ENCODE data around the gene XYLT1. TPM values are rescaled to one million over a fixed set of nuclear protein-coding genes. Genes with fewer than 3 reads are reported as not detected.

Gene XYLT1
- polyA plus RNA-seq, 1 donor (not counting 4 experiments of a cell fraction or from before 2014, with no cell fraction given) = 4.4 TPM

DNA sequence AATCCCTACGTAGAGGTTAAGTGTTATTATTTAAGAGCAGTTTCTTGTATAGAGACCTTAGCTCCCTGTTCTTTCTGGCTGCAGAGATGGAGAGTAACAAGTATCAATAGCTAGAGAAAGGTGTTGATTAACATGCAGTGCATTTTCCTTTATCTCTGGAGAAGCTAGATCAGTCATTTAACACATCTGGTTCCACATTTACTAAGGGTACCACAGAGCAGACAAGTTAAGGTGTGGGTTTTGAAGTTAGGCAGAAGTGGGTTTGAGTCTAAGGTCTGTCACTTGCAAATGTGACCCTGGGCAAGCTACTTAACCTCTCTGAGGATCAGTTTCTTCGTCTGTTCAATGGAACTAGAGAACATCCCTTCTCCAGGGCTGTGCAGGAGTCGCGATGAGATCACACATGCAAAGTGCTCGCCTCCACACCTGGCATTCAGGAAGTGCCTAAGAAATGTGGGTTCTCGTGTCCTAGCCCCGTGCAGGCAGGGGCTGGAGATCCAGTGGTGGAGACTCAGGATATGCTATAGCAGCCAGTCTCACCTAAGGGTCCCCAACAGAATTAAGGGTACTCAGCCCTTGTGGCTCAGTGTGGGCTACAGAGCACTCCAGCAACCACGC, 224.4 kb downstream of the XYLT1 start:
- no peak overlapping the region for H3K4me2 ChIP-seq (ENCODE audit: control insufficient read depth, extremely low read depth, insufficient read depth, low read depth, low read length)
- no peak overlapping the region for H3K27ac ChIP-seq (ENCODE audit: control insufficient read depth, insufficient read depth, low read length)
- H3K4me1 ChIP-seq (ENCODE audit: control insufficient read depth, extremely low read depth, insufficient read depth, low read length) = no peaks in the 10 kb centered on the region
- FAIRE-seq = no peak
- no peaks in the 10 kb centered on the region for H3K36me3 ChIP-seq (ENCODE audit: control insufficient read depth in 2 of 2, extremely low read depth in 1 of 2, insufficient read depth in 2 of 2, low read length in 2 of 2)
- H3K27me3 ChIP-seq (ENCODE audit: control insufficient read depth, extremely low read depth, insufficient read depth, low read length) = no peaks in the 10 kb centered on the region
- no peak overlapping the region for H2AFZ ChIP-seq (ENCODE audit: control insufficient read depth, low read length)
- no peak for DNase-seq (ENCODE audit: low read depth, low spot score)
- no peak overlapping the region for H3K9ac ChIP-seq (ENCODE audit: control insufficient read depth, extremely low read depth, insufficient read depth, low read length)
- H3K9me3 ChIP-seq (ENCODE audit: control insufficient read depth, low read depth, low read length) = no peaks in the 10 kb centered on the region
- H3K9me1 ChIP-seq (ENCODE audit: control insufficient read depth, extremely low read depth, insufficient read depth, low read length) = no peaks in the 10 kb centered on the region
- no peak for TF ChIP-seq CTCF (optimal IDR thresholded peaks at IDR 0.05 in 1 of 3, IDR thresholded peaks at IDR 0.05 in 1 of 3, conservative IDR thresholded peaks at IDR 0.05 in 1 of 3; ENCODE audit: extremely low read depth in 1 of 3, insufficient read depth in 2 of 3, low read length in 3 of 3)
- TF ChIP-seq EZH2 (IDR thresholded peaks at IDR 0.05; ENCODE audit: low read length) = no peak
- no peaks in the 10 kb centered on the region for H3K79me2 ChIP-seq (ENCODE audit: control insufficient read depth, insufficient read depth, low read length)
- no peak overlapping the region for H3K4me3 ChIP-seq (ENCODE audit: control insufficient read depth in 2 of 3, extremely low read depth in 1 of 3, insufficient read depth in 2 of 3, low read depth in 1 of 3, low read length in 3 of 3)
- dilution Hi-C loops (cut with MboI; ENCODE audit: extremely low pct_ligation_motif_present, low sequenced_read_pairs) = no loop called here
- H4K20me1 ChIP-seq (ENCODE audit: control insufficient read depth, extremely low read depth, insufficient read depth, low read length) = no peaks in the 10 kb centered on the region

DNA sequence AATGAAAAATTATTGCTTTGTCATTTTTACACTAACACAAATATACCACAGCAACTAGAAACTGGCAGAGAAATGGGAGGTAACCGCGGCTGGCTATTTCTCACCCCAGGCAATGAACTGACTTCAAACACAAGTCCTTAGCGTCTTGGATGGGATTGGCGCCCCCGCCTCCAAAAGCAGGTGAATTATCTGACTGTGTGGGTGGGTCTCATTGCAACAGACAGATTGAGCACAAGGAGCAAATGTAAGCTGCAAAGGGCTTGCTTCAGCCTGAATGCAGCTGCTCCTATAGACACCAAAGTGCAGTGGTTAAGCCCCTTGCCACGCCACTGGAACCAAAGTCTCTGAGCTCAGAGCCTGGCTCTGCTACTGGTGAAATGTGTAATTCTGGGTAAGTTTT, 225.0 kb downstream of the XYLT1 start:
- dilution Hi-C loops (cut with MboI; ENCODE audit: extremely low pct_ligation_motif_present, low sequenced_read_pairs) = no loop called here
- Histone ChIP-seq H3K4me2 (ENCODE audit: control insufficient read depth, extremely low read depth, insufficient read depth, low read depth, low read length) (no peak overlapping the region), H3K9me3 (ENCODE audit: control insufficient read depth, low read depth, low read length) (no peaks in the 10 kb centered on the region), H3K27ac (ENCODE audit: control insufficient read depth, insufficient read depth, low read length) (no peak overlapping the region), H3K27me3 (ENCODE audit: control insufficient read depth, extremely low read depth, insufficient read depth, low read length) (no peaks in the 10 kb centered on the region), H3K4me1 (ENCODE audit: control insufficient read depth, extremely low read depth, insufficient read depth, low read length) (no peaks in the 10 kb centered on the region), H3K36me3 (ENCODE audit: control insufficient read depth in 2 of 2, extremely low read depth in 1 of 2, insufficient read depth in 2 of 2, low read length in 2 of 2) (no peaks in the 10 kb centered on the region), H3K9me1 (ENCODE audit: control insufficient read depth, extremely low read depth, insufficient read depth, low read length) (no peaks in the 10 kb centered on the region), H3K9ac (ENCODE audit: control insufficient read depth, extremely low read depth, insufficient read depth, low read length) (no peak overlapping the region), H3K4me3 (ENCODE audit: control insufficient read depth in 2 of 3, extremely low read depth in 1 of 3, insufficient read depth in 2 of 3, low read depth in 1 of 3, low read length in 3 of 3) (no peak overlapping the region), H4K20me1 (ENCODE audit: control insufficient read depth, extremely low read depth, insufficient read depth, low read length) (no peaks in the 10 kb centered on the region), H3K79me2 (ENCODE audit: control insufficient read depth, insufficient read depth, low read length) (no peaks in the 10 kb centered on the region), H2AFZ (ENCODE audit: control insufficient read depth, low read length) (no peak overlapping the region)
- no peak for TF ChIP-seq EZH2 (IDR thresholded peaks at IDR 0.05; ENCODE audit: low read length)
- TF ChIP-seq CTCF (optimal IDR thresholded peaks at IDR 0.05 in 1 of 3, IDR thresholded peaks at IDR 0.05 in 1 of 3, conservative IDR thresholded peaks at IDR 0.05 in 1 of 3; ENCODE audit: extremely low read depth in 1 of 3, insufficient read depth in 2 of 3, low read length in 3 of 3) = no peak
- FAIRE-seq (no peak), DNase-seq (ENCODE audit: low read depth, low spot score) (no peak)
